T-helper 22 cell (primary cell): ENCODE measurements around the gene NCK2.

Source experiments
- DNase-seq: peaks from one replicate; pipeline ENCODE4 v3.0.0-alpha.2; 2020; ENCODE audit warnings: low read depth

The NCK2 gene

DNA sequence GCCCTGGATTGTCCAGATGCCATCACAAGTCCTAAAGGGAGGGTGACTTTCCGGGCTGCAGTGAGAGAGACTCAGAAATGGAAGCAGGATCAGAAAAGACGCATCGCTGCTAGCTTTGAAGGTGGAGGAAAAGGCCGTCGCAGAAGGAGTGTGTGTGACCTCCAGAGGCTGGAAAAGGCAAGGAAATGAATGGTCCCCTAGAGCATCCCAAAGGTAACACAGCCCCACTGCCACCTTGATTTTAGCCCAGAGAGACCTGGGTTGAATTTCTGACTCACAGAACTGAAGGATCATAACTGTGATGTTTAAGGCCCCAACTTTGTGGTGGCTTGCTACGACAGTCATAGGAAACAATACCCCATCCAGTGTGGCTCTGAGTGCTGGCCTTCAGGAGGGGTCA is 8.6 kb upstream of the NCK2 start:
- DNase-seq: no peak

GRCh38 chr2:105737980-105738657 is 6.6 kb upstream of the NCK2 start:
- no peak for DNase-seq

DNA sequence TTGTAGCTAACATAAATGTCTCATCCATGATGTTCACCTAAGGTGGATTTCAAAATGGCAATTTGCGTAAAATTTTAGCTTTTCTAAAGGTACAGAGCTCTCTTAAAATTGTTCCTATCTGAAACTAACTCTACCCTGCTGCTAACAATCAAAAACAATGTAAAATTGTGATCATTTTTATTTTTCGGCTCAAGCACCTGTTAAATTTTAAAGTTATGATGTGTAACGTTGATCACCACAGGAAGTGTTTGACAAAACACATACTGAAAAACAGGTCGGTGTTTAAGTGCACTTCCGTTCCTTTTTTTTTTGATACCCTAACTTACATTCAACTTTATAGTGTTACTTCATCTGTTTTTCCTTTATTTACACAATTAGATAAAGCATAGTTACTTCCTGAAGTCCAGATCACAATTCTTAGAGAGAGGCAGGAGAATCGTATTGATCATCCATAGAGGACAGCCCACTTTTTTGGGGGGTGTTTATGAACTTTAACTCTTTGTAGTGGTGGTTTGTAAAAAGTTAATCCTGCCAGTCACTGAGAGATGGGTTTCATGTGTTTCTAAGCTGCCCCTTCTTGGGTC is 6.0 kb upstream of the NCK2 start:
- DNase-seq: no peak

- DNase-seq: no peak
Measured at GRCh38 chr2:105739426-105739825, 5.3 kb upstream of the NCK2 start.

DNA sequence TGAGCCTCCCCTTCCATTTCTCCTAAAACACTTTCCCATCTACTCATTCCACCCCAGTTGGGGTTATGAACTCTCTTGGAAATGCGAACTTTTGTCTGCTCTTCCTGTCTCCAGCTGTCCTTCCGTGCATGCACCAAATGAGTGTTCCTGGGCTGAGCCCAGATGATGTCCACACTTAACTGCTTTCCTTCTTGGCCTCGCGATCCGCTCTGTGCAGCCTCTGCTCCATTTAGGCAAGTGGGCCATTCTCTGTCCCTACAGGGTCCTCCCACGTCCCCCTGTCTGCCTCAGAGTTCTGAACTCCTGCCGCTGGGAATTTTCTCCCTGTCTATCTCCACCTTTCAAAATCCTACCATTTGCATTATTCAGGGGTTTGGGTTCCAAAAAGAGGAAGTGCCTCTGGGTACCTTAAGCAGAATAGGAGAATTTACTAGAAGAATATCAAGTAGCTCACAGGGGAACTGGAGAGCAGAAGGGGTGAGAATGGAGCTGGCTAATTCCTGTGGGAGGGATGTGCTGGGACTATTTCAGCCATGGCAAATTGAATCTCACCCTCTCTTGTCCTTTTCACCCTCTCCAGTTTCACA is 4.7 kb upstream of the NCK2 start:
- no peak for DNase-seq

DNA sequence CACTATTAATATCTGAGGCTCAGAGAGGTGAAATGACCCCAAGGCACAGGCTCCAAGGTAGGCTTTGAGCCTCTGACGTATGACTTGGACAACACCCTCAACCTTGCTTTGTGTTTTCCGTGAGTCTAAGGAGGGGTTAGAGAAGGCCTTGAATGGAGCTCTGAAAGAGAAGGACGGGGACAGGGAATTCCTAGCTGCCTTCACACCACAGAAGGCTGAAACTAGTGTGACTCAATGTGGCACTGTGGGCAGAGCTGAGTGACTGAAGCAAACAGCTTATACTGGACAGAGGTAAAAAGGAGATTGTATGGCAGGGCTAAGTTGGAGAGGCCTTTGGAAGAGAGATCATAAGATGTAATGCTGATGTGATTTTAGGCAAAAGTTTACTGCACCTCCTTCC is 3.5 kb upstream of the NCK2 start:
- no peak for DNase-seq

DNA sequence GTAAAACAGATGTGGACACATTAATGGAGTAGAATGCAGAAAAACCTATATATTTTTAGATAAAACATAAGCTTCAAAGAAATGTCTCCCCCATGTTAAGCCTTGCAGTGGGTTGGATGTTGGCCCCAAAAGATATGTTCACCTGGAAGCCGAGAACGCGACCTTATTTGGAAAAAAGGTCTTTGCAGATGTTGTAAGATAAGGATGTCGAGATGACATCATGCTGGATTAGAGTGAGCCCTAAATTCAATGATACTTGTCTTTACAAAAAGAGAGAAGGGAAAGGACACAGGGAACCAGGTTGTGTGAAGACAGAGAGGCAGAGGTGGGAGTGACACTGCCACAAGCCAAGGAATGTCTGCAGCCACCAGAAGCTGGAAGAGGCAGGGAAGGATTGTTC is 3.1 kb upstream of the NCK2 start:
- DNase-seq: no peak

- peak; percentile 58 for DNase-seq
Measured at GRCh38 chr2:105744091-105744908, 412 bp upstream of the NCK2 start.

GRCh38 chr2:105746177-105747080 is 1.7 kb downstream of the NCK2 start:
- peak; percentile 68 for DNase-seq

- DNase-seq: no peak
Measured at GRCh38 chr2:105747254-105747894, 2.7 kb downstream of the NCK2 start.

DNA sequence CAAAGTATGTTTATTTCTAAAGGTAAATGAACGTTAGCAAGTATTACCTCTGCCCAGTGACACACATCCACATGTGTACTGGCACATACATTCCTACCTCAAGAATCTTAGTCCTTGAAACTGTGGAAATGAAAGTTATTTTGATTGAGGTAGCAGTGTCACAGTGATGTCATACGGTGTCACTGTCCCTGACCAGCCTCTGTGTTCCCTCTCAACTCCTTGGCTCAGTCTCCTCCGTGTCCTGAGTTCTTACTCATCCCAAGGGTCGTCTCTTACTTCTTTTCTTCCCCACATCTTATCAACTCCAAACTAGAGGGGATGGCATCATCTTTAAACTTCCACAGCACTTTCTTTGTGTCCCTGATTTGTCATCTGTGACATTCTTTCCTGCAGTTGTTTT is 3.3 kb downstream of the NCK2 start:
- DNase-seq: no peak

DNA sequence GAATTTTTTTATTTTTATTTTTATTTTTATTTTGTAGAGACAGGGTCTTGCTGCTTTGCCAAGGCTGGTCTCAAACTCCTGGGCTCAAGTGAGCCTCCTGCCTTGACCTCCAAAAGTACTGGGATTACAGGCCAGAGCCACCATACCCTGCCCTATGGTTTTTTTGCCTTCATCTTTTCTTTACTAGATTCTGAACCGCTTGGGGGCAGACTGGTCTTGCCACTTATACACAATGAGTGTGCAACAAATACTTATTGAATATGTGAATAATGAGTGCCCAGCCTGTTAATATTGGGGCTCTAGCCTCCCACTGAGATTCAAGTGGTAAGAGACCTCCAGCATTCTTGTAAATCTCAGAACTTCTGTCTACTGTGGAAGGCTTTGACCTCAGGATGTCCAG is 3.9 kb downstream of the NCK2 start:
- no peak for DNase-seq

- peak; percentile 35 for DNase-seq
Measured at GRCh38 chr2:105749583-105750400, 5.1 kb downstream of the NCK2 start.

DNA sequence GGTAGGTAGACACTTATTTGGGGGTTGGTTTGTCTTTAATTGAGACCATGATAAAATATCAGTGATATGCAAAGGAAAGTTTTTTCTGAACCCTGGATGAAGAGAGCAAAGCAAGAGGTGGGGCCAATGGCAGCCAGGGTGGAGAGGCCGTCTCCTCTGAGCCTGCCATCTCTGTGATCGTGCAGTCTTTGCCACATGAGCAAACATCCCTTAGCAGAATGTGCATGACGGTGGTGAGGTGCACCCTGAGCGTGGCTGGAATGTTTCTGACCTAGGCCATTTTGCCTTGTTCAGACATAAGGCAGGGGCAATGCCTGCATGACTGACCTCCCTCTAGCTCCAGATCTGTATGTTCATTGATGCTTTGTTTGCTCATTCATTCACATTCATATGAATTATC is 6.0 kb downstream of the NCK2 start:
- no peak for DNase-seq

DNA sequence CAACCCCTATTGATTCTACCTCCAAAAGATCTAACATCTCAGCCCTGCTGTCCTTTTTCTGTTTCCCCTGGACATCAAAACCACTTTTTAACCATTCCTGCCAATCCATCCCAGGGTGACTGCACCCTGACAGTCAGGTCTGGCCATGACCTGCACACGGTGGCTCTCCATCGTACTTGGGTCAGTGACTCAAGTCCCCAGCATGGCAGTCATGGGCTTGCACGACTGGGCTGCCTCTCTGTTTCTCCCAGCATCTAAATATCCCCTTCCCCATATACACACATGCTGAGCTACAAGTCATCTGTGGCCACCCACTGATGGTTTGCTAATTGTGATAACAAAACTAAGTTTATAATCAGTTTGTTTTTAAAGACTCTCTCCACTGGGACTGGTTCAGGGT is 6.6 kb downstream of the NCK2 start:
- no peak for DNase-seq

DNA sequence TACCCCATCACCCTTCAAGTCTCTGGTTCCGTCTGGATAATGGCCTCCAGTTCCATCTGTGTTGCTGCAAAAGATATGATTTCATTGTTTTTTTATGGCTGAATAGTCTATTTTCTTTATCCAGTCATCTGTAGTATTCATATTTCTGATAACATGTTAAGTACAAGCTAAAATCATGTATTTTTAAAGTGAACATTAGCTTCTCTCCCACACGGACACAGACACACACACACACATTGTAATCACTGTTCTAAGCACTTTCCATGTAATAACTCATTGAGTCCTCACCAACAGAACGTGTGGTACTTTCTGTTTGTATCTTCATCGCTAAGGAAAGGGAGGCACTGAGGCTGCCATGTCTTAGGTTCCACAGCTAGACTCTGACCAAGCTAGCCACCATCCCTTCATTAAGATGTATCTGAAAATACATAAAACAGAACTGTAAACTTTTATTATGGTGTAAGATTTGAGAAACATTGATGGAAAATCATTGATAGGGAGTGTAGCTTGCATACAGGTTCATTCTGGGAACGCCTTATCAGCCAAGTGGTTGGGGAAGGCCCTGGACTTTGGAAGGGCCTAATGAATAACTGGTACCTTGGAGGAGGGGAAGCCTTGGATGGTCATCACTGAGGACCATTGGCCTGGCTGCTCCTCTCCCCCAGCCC is 8.1 kb downstream of the NCK2 start:
- DNase-seq: no peak

DNA sequence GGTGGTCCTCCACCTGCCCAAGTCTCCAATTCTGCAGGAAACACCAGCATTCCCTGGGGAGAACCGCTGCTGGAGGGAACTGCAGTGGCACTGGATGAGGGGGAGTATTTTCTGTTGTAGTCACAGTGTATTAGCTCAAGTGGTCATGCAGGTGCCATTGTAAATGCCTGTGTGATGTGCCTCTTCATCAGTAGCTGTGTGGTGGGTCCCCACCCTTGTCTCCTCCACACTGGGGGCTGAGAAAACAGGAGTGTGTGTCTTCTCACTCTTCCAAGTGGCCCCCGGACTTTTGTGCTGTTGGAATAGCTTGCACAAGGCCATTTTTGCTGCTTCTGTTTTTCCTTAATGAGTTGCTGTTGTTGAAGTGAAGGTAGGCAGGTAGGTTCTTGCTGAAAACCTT is 8.7 kb downstream of the NCK2 start:
- DNase-seq: no peak

- no peak for DNase-seq
Measured at GRCh38 chr2:105754011-105754410, 9.3 kb downstream of the NCK2 start.

DNA sequence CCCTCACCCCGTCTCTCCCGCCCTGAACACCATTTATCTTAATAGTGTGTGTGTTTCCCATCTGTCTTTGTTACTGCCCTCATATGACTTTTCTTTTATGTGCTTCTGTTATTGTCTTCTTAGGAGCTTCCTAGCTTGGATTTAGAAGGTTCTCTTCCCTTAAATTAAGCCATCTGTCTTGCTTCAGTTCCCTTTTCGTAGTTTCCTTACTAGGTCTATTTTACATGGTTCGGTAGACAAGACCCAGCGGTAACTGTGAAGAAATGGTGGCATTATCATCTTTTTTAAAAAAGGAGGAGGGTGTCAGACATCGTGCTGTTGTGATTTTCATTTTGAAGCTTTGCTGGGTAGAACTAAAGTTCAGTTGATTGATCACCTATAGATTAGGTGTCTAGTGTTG is 10.3 kb downstream of the NCK2 start:
- no peak for DNase-seq

DNA sequence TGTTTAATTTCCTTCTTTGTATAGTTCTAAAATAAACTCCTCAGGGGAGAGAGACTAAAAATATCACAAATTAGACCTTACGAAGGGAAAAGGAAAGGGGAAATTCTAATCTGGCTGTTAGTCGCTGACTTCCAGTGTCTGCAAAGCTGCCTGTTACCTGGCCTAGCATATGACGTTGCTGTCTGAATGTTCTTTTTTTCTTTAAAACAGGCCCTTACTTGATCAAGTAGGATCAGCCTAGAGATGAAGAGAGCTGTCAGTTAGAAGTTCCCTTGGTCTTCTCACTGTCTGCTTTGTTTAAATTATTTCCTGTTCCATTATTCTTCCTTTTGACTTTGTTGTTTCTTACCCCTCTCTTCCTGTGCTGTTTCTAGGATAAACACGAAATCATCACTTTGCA is 11.2 kb downstream of the NCK2 start:
- DNase-seq: no peak
